Stimulated activated CD8-positive, alpha-beta memory T cell treated with anti-CD3 and anti-CD28 coated beads, Interleukin-7, amount 100 ng/mL, for 24 hours (primary cell): ENCODE results near the gene CNIH2.

Experiments used
- DNase-seq: peaks from one replicate; pipeline ENCODE4 v3.0.0-alpha.2; 2020; ENCODE audit warnings: low read depth

Gene CNIH2

DNA sequence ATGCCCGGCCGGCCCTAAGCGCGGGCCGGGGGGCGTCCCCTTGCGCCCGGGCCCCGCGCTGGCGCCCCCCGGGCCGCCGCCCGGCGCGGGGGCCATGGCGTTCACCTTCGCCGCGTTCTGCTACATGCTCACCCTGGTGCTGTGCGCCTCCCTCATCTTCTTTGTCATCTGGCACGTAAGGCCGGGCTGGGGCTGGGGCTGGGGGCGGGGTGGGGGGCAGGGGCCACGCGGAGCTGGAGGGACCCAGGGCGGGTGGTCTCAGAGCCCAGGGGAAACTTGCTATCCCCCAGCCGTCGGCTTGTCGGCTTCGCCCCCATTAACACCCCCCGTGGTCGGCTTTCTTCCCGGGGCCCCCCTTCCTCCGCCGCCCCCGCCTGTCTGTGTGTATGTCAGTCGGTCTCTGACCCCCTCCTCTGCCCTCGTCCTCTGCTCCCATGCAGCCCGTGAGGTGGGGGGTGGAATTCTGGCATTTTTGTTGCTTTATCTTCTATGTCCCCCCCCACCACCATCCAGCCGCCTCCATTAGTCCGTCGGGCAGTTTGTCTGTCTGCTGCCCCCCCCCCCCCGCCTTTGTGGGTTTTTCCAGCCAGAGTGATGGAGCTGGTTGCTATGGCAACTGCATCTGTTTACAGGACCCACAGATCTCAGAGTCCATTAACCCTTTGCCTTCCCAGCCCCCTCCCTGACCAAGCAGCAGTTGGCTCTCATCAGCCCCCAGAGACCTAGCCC is 552 bp downstream of the CNIH2 start:
- no peak for DNase-seq

DNA sequence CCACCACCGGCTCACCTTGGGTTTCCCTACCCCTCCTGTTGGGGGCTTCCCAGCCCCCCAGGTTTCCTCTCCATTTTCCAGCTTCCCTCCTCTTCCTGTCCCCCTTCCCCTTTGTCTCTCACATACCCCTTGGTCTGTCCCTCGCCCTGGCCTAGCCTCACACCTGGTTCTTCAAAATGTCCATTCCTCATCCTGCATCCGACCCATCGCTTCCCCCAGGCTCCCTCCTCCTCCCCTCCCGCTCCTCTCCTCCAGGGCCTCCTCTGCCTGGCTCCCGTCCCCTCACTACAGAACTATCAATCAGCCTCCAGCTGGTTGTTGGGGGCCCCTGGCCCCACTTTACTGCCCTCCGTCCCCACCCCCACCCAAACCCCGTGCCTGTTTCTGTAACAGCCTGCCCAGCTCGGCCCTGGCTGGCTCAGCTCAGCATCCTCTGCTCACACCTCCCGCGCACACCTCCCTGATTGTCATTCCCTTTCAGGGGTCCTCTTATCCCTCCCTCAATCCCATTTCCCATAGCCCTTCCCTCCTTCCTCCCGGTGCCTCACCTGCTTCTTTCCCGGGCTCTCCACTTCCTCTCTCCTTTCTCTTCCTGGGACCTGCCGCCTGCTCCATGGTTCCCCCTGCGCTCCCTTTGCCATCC is 1.2 kb downstream of the CNIH2 start:
- DNase-seq: no peak

GRCh38 chr11:66280428-66280827 is 2.5 kb downstream of the CNIH2 start:
- DNase-seq: no peak

GRCh38 chr11:66281001-66281400 is 3.0 kb downstream of the CNIH2 start:
- DNase-seq: no peak

GRCh38 chr11:66281776-66282467 is 3.9 kb downstream of the CNIH2 start:
- DNase-seq: no peak

DNA sequence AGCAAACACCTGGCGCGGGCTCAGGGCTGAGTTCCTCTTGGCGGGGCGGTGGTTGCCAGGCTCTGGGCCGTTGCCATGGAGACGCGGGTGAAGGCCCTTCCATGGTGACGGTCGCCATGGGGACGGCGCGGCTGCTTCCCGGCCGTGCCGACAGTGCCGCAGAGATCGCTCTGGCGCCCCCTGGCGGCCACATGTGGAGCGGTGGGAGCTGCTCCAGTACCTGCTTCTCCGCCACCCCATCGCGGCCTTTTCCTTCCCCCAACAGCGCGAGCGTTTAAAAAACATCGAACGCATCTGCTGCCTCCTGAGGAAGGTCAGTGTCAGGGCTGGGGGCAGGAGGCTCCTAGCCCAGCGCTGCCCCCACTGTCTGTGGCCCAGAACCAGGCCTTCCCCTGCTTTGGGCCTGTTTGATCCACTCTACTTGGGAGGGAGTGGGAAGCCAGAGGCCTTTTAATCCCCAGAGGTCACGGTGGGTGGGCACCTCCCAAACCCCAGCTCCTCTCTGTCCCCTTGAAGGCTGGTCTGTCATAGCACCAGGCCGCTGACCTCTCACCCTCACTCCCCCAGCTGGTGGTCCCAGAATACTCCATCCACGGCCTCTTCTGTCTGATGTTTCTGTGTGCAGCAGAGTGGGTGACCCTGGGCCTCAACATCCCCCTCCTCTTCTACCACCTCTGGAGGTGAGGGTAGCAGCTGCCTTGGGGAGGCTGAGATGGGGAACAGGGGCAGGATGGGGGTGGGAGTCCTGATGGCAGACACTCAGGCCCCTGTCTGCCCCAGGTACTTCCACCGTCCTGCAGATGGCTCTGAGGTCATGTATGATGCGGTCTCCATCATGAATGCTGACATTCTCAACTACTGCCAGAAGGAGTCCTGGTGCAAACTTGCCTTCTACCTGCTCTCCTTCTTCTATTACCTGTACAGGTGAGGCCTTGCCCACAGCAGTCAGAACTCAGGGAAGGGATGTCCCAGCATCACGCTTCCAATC is 4.8 kb downstream of the CNIH2 start:
- peak; percentile 99 for DNase-seq

DNA sequence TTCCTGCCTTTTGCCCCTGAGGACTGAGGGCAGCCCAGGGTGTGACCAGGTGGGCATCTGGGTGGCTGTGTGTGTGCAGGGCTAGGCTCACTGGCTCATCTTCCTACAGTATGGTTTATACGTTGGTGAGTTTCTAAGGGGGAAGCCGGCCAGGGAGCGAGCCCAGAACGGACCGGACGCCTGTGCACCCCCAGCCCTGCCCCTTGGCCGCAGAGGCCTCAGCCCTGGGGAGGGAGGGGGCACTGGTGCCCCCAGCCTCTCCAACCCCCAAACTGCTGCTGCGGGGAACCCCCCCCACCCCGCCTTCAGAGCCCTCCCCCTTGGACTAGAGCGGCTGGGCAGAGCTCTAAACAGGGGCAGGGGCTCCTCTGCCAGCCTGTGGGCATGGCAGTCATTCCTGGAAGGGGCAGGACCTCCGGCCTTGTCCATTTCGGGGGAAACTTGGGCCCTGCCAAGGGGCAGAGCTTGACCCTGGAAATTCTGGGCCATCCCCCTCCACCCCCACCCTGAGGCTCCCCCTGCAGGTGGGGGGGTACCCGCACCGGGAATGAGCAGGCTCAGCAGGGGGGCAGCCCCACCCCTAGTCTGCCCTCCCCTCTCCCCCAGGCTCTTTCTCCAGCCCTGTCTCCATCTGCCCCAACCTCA is 5.6 kb downstream of the CNIH2 start:
- DNase-seq: no peak

GRCh38 chr11:66284526-66285078 is 6.6 kb downstream of the CNIH2 start:
- no peak for DNase-seq

DNA sequence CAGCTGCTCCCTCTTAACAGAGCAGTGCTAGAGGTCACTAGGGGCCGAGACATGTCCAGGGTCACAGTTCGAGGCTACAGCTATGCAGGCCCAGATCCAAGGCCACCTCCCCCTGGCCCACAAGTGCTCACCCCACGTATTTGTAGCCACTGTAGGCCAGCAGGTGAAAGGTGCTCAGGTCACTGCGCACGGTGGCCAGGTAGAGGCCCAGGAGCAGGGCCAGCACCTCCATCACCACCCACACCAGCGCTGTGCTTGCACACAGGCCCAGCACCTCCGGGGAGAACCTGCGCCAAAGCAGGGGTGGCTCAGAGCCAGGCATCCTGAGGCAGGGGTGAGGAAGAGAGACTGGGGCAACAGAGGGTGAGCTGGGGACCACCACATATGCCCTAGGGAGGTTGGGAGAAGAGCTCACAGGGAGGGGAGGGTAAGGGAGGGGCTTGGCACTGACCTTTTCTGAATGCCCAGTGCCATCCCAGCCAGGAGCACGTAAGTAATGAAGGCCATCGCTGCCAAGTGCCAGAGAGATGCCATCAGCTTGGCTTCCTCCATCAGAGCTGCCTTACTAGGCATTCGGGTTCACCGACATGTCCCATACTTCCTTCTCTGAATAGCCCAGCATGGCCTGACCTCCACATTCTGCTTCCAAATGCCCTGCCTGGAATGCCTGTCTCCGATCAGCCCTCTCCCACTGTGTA is 7.4 kb downstream of the CNIH2 start:
- DNase-seq: no peak

DNA sequence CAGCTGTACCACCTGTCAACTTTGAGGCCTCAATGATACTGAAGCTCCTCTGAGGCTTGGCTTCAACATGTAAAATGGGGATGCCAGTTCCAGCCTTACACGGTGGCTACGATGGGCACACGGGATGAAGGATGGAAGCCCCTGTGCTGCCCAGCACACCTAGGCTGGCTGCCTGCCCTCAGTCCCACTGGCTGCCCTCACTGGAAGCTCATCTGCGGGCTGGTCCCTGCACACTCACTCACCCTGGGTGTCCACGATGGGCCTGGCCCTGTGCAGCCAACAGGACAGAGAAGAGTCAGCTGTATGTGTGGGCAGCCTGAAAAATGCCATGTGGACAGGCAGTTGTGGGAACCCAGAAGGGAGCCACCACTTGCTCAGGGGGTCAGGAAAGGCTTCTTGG is 8.7 kb downstream of the CNIH2 start:
- no peak for DNase-seq

GRCh38 chr11:66287211-66287888 is 9.4 kb downstream of the CNIH2 start:
- DNase-seq: no peak

DNA sequence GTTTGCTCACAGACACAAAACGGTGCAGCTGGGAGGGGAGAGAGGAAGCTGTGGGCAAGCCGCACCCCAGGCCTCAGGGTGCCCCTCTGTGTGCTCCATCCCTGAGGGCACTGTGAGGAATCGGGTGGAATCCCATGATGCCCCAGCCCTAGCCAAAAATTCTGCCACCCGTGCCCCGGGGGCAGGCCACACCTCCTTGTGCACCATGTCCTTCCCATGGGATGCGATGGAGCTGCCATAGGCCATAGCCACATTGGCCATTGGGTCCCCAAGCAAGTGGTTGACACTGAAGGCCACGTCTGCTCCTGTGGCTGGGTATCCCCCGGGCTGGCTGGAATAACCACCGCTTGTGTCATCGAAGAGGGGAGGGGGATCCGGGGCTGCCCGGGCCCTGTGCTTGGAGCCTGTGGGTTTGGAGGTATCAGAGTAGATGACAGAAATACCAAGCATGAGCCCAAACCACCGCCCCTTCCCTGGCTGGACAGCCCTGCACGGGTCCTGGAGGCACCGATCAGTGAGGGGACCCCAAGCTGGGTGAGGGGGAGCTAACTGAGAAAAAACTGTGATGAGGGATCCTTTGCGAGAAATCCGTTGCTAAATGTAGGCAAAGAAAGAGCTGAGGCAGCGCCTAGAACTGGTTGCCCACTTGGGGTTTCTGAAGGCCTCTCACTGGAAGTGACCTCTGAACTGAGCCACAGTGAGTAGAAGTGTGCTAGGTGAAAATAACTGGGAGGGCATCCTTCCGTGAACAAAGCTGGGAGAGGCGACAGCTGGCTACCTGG is 10.1 kb downstream of the CNIH2 start:
- DNase-seq: no peak

GRCh38 chr11:66288671-66289547 is 10.9 kb downstream of the CNIH2 start, which contains the start of gene YIF1A:
Gene YIF1A (minus strand): TSS chr11:66289143. CDS start chr11:66288985, 158 bp downstream.
- DNase-seq: peak; percentile 94

DNA sequence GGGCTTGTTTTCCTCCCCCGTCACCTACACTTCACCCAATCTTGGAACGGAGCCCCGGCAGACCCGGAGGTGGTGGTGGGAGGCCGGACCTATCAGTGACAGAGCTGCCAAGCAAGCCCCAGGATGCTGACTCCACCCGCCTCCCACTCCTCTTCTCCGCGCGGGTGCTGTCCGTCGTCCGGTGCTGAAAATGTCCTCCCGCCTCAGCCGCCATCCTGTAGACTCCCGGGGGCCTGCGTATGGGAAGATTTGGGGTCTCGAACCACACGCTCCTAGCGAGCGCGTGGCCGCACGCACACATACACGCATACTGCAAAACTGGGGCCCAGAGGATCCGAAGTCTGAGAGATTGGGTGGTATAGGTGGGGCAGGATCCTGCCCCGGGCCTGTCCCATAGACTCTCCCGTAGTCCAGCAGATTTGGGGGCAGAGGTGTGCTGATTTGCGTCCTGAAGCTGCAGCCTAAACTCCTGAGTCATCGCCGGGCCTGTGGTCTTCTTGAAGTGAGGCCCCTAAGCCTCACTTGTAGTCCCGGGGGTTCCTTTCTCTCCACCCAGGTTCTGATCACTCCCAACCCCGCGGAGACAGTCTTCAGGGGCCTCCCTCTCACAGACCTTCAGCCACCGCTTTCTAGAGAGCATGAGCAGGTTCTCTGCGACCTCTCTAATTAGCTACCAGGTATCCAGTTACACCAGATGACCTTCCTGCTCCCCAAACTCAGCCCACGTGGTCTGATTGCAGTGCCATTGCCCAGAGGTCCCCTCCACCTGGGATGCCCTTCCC is 11.8 kb downstream of the CNIH2 start:
- DNase-seq: peak; percentile 62

GRCh38 chr11:66290330-66290621 is 12.3 kb downstream of the CNIH2 start:
- DNase-seq: no peak

DNA sequence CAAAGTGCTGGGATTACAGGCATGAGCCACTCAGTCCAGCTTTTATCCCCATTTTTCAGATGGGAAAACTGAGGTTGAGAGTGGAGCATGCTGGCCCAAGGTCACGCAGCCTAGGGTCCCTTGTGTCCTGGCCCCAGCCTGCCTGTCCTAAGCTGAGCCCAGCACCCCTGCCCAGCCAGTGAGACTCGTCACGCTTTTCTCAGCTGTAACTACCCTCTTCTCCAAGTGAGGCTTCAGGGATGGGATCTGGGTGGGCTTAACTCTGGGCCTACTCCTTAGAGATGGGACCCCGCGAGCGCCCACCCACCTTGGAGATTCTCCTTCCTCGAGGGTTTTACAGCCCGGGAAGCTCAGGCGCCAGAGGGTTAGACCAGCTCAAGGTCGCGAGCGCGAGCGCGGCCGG is 13.3 kb downstream of the CNIH2 start:
- no peak for DNase-seq
